ENCODE results near the gene PARD6B. TPM values are rescaled to one million over a fixed set of nuclear protein-coding genes. Genes with fewer than 3 reads are reported as not detected.

The PARD6B gene
- total and polyA plus RNA-seq, 2 of the 13 experiments (the other 11 are each of a cell fraction or from before 2014, with no cell fraction given), result 6.9 to 22.2 TPM

DNA sequence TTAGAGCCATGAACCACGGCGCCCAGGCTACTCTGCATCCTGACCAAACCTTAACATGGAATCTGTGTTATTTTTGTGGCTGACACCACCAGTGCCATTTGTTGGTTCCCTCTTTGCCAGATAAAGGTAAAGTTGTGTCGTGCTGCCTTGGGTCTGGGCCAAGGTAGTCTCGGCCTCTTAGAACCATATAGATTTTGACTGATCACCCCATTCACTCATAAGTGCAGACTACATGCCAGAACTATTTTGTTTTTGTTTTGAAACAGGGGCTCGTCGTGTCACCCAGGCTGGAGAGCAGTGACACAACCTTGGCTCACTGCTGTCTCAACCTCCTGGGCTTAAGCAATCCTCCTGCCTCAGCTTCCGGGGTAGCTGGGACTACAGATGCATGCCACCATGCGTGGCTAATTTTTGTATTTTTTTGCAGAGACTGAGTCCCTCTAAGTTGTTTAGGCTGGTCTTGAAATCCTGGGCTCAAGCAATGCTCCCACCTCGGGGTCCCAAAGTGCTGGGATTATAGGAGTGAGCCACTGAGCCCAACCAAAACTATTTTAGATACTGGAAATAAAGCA, 20.8 kb upstream of the PARD6B start (continued):
- TF ChIP-seq RFX3 (CRISPR knock-in tag; IDR thresholded peaks at IDR 0.05) (no peak), AGO1 (IDR thresholded peaks at IDR 0.05; ENCODE audit: low read depth, low read length, poor library complexity, severe bottlenecking) (no peak), TP53 (CRISPR knock-in tag; conservative IDR thresholded peaks at IDR 0.05) (no peak), WIZ (CRISPR knock-in tag; IDR thresholded peaks at IDR 0.05) (peak; percentile 29; the same call in 1 of the 2 replicates), FOXK2 (IDR thresholded peaks at IDR 0.05) (no peak), ZSCAN22 (CRISPR knock-in tag; IDR thresholded peaks at IDR 0.05) (no peak), ZNF337 (CRISPR knock-in tag; IDR thresholded peaks at IDR 0.05; ENCODE audit: borderline replicate concordance, low read depth) (no peak), ARNT (IDR thresholded peaks at IDR 0.05) (no peak), HOXA7 (CRISPR knock-in tag; IDR thresholded peaks at IDR 0.05) (no peak), NR2C2 (CRISPR knock-in tag; IDR thresholded peaks at IDR 0.05; ENCODE audit: borderline replicate concordance) (no peak), ZKSCAN1 (IDR thresholded peaks at IDR 0.05; ENCODE audit: low read length) (no peak), ZNF326 (CRISPR knock-in tag; IDR thresholded peaks at IDR 0.05; ENCODE audit: borderline replicate concordance) (no peak), SAP130 (CRISPR knock-in tag; IDR thresholded peaks at IDR 0.05; ENCODE audit: low read depth) (peak; percentile 74)
- TF ChIP-seq, protein P1, sequence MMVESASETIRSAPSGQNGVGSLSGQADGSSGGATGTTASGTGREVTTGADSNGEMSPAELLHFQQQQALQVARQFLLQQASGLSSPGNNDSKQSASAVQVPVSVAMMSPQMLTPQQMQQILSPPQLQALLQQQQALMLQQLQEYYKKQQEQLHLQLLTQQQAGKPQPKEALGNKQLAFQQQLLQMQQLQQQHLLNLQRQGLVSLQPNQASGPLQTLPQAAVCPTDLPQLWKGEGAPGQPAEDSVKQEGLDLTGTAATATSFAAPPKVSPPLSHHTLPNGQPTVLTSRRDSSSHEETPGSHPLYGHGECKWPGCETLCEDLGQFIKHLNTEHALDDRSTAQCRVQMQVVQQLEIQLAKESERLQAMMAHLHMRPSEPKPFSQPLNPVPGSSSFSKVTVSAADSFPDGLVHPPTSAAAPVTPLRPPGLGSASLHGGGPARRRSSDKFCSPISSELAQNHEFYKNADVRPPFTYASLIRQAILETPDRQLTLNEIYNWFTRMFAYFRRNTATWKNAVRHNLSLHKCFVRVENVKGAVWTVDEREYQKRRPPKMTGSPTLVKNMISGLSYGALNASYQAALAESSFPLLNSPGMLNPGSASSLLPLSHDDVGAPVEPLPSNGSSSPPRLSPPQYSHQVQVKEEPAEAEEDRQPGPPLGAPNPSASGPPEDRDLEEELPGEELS (CRISPR knock-in tag; IDR thresholded peaks at IDR 0.05), result peak; percentile 40; the same call in 1 of the 2 replicates
- TF ChIP-seq, protein P2, sequence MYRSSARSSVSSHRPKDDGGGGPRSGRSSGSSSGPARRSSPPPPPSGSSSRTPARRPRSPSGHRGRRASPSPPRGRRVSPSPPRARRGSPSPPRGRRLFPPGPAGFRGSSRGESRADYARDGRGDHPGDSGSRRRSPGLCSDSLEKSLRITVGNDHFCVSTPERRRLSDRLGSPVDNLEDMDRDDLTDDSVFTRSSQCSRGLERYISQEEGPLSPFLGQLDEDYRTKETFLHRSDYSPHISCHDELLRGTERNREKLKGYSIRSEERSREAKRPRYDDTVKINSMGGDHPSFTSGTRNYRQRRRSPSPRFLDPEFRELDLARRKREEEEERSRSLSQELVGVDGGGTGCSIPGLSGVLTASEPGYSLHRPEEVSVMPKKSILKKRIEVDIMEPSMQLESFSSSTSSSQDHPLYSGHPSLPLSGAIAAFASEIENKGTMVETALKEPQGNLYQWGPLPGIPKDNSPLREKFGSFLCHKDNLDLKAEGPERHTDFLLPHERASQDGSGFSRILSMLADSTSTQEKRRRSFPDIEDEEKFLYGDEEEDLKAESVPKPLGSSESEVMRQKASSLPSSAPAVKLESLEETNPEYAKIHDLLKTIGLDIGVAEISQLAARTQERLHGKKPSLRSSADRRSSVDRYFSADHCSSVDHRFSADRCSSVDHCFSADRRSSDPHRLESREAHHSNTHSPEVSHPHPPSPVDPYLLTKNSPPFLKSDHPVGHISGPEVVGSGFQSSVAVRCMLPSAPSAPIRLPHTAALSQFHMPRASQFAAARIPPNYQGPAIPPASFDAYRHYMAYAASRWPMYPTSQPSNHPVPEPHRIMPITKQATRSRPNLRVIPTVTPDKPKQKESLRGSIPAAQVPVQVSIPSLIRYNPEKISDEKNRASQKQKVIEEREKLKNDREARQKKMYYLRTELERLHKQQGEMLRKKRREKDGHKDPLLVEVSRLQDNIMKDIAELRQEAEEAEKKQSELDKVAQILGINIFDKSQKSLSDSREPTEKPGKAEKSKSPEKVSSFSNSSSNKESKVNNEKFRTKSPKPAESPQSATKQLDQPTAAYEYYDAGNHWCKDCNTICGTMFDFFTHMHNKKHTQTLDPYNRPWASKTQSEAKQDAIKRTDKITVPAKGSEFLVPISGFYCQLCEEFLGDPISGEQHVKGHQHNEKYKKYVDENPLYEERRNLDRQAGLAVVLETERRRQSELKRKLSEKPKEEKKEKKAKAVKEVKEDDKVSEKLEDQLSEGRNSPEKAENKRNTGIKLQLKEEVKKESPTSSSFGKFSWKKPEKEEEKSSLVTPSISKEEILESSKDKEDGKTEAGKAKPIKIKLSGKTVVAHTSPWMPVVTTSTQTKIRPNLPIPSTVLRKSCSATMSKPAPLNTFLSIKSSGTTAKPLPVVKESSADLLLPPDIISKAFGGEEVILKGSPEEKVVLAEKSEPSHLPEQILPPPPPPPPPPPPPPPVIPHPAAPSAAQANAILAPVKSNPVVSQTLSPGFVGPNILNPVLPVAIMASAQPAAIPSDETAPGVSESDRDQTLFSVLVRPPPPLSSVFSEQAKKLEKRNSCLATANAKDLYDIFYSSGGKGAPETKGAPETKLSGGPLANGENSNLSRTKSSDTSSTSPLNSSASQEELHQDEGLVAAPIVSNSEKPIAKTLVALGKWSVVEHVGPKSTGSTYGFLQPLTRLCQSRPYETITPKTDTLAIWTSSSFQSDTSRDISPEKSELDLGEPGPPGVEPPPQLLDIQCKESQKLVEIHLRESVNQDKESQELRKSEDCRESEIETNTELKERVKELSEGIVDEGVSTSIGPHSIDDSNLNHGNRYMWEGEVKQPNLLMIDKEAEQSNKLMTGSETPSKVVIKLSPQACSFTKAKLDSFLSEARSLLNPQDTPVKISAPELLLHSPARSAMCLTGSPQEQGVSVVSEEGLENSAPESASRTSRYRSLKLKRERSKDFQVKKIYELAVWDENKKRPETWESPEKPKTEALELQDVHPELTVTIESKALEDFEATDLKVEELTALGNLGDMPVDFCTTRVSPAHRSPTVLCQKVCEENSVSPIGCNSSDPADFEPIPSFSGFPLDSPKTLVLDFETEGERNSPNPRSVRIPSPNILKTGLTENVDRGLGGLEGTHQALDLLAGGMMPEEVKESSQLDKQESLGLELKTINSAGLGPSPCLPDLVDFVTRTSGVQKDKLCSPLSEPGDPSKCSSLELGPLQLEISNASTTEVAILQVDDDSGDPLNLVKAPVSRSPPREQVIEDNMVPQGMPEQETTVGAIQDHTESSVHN (CRISPR knock-in tag; IDR thresholded peaks at IDR 0.05), result no peak
- TF ChIP-seq, protein P3, sequence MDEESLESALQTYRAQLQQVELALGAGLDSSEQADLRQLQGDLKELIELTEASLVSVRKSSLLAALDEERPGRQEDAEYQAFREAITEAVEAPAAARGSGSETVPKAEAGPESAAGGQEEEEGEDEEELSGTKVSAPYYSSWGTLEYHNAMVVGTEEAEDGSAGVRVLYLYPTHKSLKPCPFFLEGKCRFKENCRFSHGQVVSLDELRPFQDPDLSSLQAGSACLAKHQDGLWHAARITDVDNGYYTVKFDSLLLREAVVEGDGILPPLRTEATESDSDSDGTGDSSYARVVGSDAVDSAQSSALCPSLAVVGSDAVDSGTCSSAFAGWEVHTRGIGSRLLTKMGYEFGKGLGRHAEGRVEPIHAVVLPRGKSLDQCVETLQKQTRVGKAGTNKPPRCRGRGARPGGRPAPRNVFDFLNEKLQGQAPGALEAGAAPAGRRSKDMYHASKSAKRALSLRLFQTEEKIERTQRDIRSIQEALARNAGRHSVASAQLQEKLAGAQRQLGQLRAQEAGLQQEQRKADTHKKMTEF (CRISPR knock-in tag; IDR thresholded peaks at IDR 0.05), result 0 out of 2 replicates have a peak, but pooled peaks have one; percentile 38
- TF ChIP-seq, protein P4, sequence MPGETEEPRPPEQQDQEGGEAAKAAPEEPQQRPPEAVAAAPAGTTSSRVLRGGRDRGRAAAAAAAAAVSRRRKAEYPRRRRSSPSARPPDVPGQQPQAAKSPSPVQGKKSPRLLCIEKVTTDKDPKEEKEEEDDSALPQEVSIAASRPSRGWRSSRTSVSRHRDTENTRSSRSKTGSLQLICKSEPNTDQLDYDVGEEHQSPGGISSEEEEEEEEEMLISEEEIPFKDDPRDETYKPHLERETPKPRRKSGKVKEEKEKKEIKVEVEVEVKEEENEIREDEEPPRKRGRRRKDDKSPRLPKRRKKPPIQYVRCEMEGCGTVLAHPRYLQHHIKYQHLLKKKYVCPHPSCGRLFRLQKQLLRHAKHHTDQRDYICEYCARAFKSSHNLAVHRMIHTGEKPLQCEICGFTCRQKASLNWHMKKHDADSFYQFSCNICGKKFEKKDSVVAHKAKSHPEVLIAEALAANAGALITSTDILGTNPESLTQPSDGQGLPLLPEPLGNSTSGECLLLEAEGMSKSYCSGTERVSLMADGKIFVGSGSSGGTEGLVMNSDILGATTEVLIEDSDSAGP (CRISPR knock-in tag; IDR thresholded peaks at IDR 0.05; ENCODE audit: borderline replicate concordance), result 0 out of 2 replicates have a peak, but pooled peaks have one; percentile 46

Measured in HepG2 (cell line).